Transverse colon (tissue), 4 donors: ENCODE data around the gene CYB5R4. TPM values are rescaled to one million over a fixed set of nuclear protein-coding genes. Genes with fewer than 3 reads are reported as not detected.
"Not testable (repeated sequence)": the region's sequence is repeated elsewhere in the genome, so short reads cannot be mapped to it uniquely, and the experiment has no call there.

Experiments
- DNase-seq: peaks from one replicate; pipeline ENCODE4 v3.0.0-alpha.2; 2019
- H3K27ac ChIP-seq, 4 donors: fragments of 200-600 bp; sonication (generic); 2 replicates each; pipeline ENCODE4 v1.5.1; 2016 to 2018; ENCODE audit warnings: inconsistent platforms in 4 of 4
- H3K27me3 ChIP-seq: fragments of 200-600 bp; sonication (generic); 2 replicates; pipeline ENCODE4 v1.5.1; 2017; ENCODE audit warnings: inconsistent platforms
- H3K36me3 ChIP-seq, 4 donors: fragments of 200-600 bp; sonication (generic); 2 replicates each; pipeline ENCODE4 v1.5.1; 2017 to 2019; ENCODE audit warnings: inconsistent platforms in 4 of 4
- H3K4me1 ChIP-seq, 4 donors: fragments of 200-600 bp; sonication (generic); 2 replicates each; pipeline ENCODE4 v1.5.1; 2017 to 2020; ENCODE audit warnings: inconsistent platforms in 4 of 4
- H3K4me3 ChIP-seq, 4 donors: fragments of 200-600 bp; sonication (generic); 1 replicate in 1 of 4; 2 replicates in 3 of 4; pipeline versions ENCODE4 v1.5.1 to v1.6.1; 2017 to 2019; ENCODE audit warnings: inconsistent platforms in 4 of 4
- H3K9me3 ChIP-seq, 2 donors: fragments of 200-600 bp; sonication (generic); 2 replicates each; pipeline ENCODE4 v1.5.1; 2017 to 2019; ENCODE audit warnings: inconsistent platforms in 2 of 2
- CTCF ChIP-seq, 5 experiments: fragments of 200-600 bp in 3 of 5; fragments of 450-650 bp in 2 of 5; sonication (generic) in 3 of 5; IDR thresholded peaks; 1 replicate in 2 of 5; 2 replicates in 3 of 5; pipeline ENCODE4 v1.5.1; 2016 to 2017; ENCODE audit warnings: antibody characterized with exemption in 5 of 5, inconsistent platforms in 3 of 5, mild to moderate bottlenecking in 2 of 5, moderate library complexity in 1 of 5
- EP300 ChIP-seq: sonication (generic); formaldehyde crosslinking; IDR thresholded peaks from one replicate; pipeline ENCODE4 v1.6.1; 2017; ENCODE audit warnings: antibody characterized with exemption, low read depth
- POLR2A ChIP-seq: fragments of 450-650 bp; IDR thresholded peaks from one replicate; pipeline ENCODE4 v1.6.1; 2016; ENCODE audit warnings: antibody characterized with exemption, mild to moderate bottlenecking, moderate library complexity
- POLR2AphosphoS5 ChIP-seq, 3 donors: sonication (generic); formaldehyde crosslinking; IDR thresholded peaks; one replicate each; pipeline ENCODE4 v1.6.1; 2016; ENCODE audit warnings: antibody characterized with exemption in 3 of 3
- WGBS, 2 donors: methylation state at CpG; one replicate each; pipeline ENCODE4 v1.1.5; 2018; ENCODE audit warnings: low coverage in 1 of 2; 5-methylcytosine and 5-hydroxymethylcytosine counted together
- in situ Hi-C, 4 donors: fragments of 200-750 bp; cut with MboI; loops; one replicate each; pipeline versions ENCODE4 v1.15.0 to v1.15.1; 2017; ENCODE audit warnings: low sequenced_read_pairs in 3 of 4, low pct_ligation_motif_present in 1 of 4, low pct_unique_long_range_greater_than_20kb in 1 of 4
- intact Hi-C: fragments of 100-400 bp; cut with DNase I; formaldehyde crosslinking; loops from one replicate; pipeline ENCODE4 v1.15.1; 2023; ENCODE audit warnings: low total_unique reads
- total RNA-seq, 4 donors: library from RNA; depleted of rRNA; stranded (reverse); fragments of >200 nt; gene quantifications; one replicate each; pipeline ENCODE4 v1.1.0, GENCODE V29; 2016

Gene CYB5R4
- total RNA-seq, 4 donors from 2014 or later = 6.0 to 10.5 (median 8.4) TPM

DNA sequence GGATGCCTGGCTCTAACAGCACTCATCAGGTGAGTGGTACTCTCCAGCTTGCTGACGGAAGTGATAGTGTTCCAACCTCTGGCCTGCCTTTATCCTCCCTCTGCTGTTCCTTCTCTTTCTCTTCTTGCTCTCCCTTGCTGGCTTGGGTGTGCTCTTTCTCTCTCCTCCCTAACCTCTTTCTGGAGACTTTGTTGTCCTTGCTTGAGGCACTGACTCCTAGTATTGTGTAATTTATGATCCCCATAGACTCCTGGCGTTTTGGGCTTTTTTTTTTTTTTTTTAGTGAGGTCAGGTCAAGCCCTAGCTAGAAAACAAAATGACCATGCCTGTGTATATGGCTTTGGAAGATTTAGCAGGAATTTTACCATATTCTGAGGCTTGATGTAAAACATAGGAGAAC is 89.4 kb downstream of the CYB5R4 start:
- no peaks in the 10 kb centered on the region for H3K27me3 ChIP-seq
- H3K9me3 ChIP-seq = no peaks in the 10 kb centered on the region
- H3K4me1 ChIP-seq = no peaks in the 10 kb centered on the region
- no peak overlapping the region for H3K27ac ChIP-seq
- H3K36me3 ChIP-seq = no peaks in the 10 kb centered on the region
- in situ Hi-C loops (no loop called here), intact Hi-C loops (no loop called here)
- DNase-seq = no peak
- H3K4me3 ChIP-seq = no peak overlapping the region
- TF ChIP-seq POLR2AphosphoS5 (IDR thresholded peaks at IDR 0.05) = no peak
- TF ChIP-seq POLR2A = no peak
- no peak for TF ChIP-seq EP300
- TF ChIP-seq CTCF (IDR thresholded peaks at IDR 0.05) = no peak
- 54 to 68% methylated on average over 2 of the region's 2 CpGs for WGBS, 2 donors

GRCh38 chr6:83951423-83951822 is 91.9 kb downstream of the CYB5R4 start:
- intact Hi-C loops, in situ Hi-C loops, H3K27me3 ChIP-seq, H3K4me3 ChIP-seq, H3K27ac ChIP-seq, H3K4me1 ChIP-seq, DNase-seq, H3K9me3 ChIP-seq: not testable (repeated sequence)
- peaks cover 0 to 12% (median 5%) of the 10 kb centered on the region in 4 donors for H3K36me3 ChIP-seq
- WGBS, 2 donors = 98 to 100% methylated on average over 2 of the region's 2 CpGs

GRCh38 chr6:83952830-83953229 is 93.3 kb downstream of the CYB5R4 start:
- peaks cover 0 to 16% (median 6%) of the 10 kb centered on the region in 4 donors for H3K36me3 ChIP-seq
- TF ChIP-seq CTCF (IDR thresholded peaks at IDR 0.05) = no peak
- WGBS, 2 donors = 72% methylated on average over 3 of the region's 3 CpGs
- no peak overlapping the region for H3K4me3 ChIP-seq
- no peak overlapping the region for H3K27ac ChIP-seq
- H3K4me1 ChIP-seq = no peaks in the 10 kb centered on the region
- no peaks in the 10 kb centered on the region for H3K9me3 ChIP-seq
- intact Hi-C loops = no loop called here
- in situ Hi-C loops = no loop called here
- no peak for DNase-seq
- no peaks in the 10 kb centered on the region for H3K27me3 ChIP-seq

DNA sequence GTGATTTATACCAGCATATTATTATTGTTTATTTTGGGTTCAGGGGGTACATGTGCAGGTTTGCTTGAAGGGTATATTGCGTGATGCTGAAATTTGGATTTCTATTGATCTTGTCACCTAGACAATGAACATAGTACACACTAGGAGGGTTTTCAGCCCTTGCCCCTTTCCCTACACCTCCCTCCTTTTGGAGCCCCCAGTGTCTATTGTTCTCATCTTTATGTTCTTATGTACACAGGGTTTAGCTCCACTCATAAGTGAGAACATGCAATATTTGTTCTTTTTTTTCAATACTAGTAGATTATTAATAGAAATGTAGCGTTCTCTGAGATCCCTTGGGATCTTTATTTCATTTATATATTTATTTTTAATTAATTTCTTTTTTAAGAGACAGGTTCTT is 94.9 kb downstream of the CYB5R4 start:
- Histone ChIP-seq H3K9me3 (no peaks in the 10 kb centered on the region), H3K4me3 (no peak overlapping the region), H3K4me1 (no peaks in the 10 kb centered on the region), H3K27me3 (no peaks in the 10 kb centered on the region), H3K27ac (no peak overlapping the region), H3K36me3 (peaks cover 0 to 28% (median 6%) of the 10 kb centered on the region in 4 donors)
- no peak for TF ChIP-seq POLR2A
- TF ChIP-seq POLR2AphosphoS5 (IDR thresholded peaks at IDR 0.05) = no peak
- no peak for TF ChIP-seq EP300
- TF ChIP-seq CTCF (IDR thresholded peaks at IDR 0.05) = no peak
- 93 to 94% methylated on average over 2 of the region's 2 CpGs for WGBS, 2 donors
- in situ Hi-C loops = no loop called here
- no peak for DNase-seq
- intact Hi-C loops = no loop called here

DNA sequence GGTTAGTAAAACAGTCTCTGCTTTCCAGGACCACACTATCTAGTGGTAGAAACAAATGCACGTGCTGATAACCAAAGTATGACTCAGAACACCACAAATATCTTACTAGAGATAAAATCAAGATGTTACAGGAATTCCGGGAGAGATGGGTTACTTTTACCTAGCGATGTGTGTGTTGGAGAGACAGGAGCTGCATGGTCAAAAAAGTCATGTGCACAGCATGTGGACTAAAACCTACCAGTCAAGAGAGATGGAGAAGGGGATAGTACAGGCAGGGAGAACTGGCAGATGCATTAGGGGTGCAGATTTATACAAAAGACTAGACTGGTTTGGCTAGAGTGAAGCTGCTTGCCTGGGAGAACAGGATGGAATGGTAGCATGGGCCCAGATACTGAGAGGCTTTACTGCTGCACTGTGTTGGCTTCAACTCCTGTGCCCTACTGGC is 98.8 kb downstream of the CYB5R4 start:
- WGBS, 2 donors = 87 to 93% methylated on average over 3 of the region's 3 CpGs
- Histone ChIP-seq H3K4me3 (no peak overlapping the region), H3K36me3 (peaks cover 0 to 58% (median 9%) of the 10 kb centered on the region in 4 donors), H3K4me1 (no peaks in the 10 kb centered on the region), H3K27me3 (no peaks in the 10 kb centered on the region), H3K9me3 (no peaks in the 10 kb centered on the region), H3K27ac (no peak overlapping the region)
- TF ChIP-seq POLR2AphosphoS5 (IDR thresholded peaks at IDR 0.05) = no peak
- no peak for TF ChIP-seq CTCF (IDR thresholded peaks at IDR 0.05)
- TF ChIP-seq POLR2A = no peak
- TF ChIP-seq EP300 = no peak
- intact Hi-C loops (no loop called here), in situ Hi-C loops (no loop called here)
- no peak for DNase-seq
